HCT116 (cell line): ENCODE measurements around the gene TBC1D16. TPM values are rescaled to one million over a fixed set of nuclear protein-coding genes. Genes with fewer than 3 reads are reported as not detected.

ENCODE experiments used
- ATAC-seq: fragments of 200-7000 bp; cut with Tn5 transposase; 2 replicates; pipeline ENCODE4 v1.9.1; 2020; ENCODE audit warnings: mild to moderate bottlenecking, moderate library complexity
- BruUV-seq: library from RNA; stranded (reverse); fragments of 400-500 nt; replicated peaks from 2 replicates; lab custom pipeline; 2021; lab: Mats Ljungman, UMichigan
- CTCF ChIA-PET: fragments of 300-600 bp; sonication (Branson Sonifier 250); formaldehyde crosslinking; loops from one replicate; lab custom pipeline; 2021; ENCODE audit warnings: antibody characterized with exemption; lab: Charles Lee
- POLR2A ChIA-PET: fragments of 300-600, 350-600 bp; sonication (Branson Sonifier 250); formaldehyde crosslinking; loops from one replicate; lab custom pipeline; 2021; ENCODE audit warnings: antibody characterized with exemption; lab: Charles Lee
- RAD21 ChIA-PET, 2 experiments: fragments of 300-600 bp; sonication (Branson Sonifier 250); formaldehyde crosslinking; loops; one replicate each; lab custom pipeline; 2023; ENCODE audit warnings: low total read pairs in 2 of 2; ENCODE audit not compliant: uncharacterized antibody in 2 of 2, unreplicated experiment in 2 of 2, low non-redundant PET in 1 of 2; lab: Charles Lee
- DNase-seq: peaks from one replicate; pipeline ENCODE4 v3.0.0-alpha.2; 2010; ENCODE audit warnings: low read depth, low spot score
- H2AFZ ChIP-seq: fragments of 200-600 bp; shearing (Covaris generic), sonication (generic); 2 replicates; pipeline ENCODE4 v1.6.1; 2017; ENCODE audit warnings: low read depth, mixed run types, mixed read lengths, antibody characterized with exemption, low read length; ENCODE audit not compliant: poor library complexity, severe bottlenecking
- H3K27ac ChIP-seq: 2 replicates; pipeline ENCODE4 v1.5.1; 2012; ENCODE audit warnings: low read depth, low read length
- H3K27me3 ChIP-seq: fragments of 200-600 bp; sonication (generic); 2 replicates; pipeline ENCODE4 v1.6.1; 2016; ENCODE audit warnings: mixed run types, low read length, mixed read lengths; ENCODE audit not compliant: insufficient read depth
- H3K36me3 ChIP-seq, 2 experiments: fragments of 200-500 bp in 1 of 2; fragments of 200-600 bp in 1 of 2; sonication (Bioruptor generic) in 1 of 2; sonication (generic) in 1 of 2; 2 replicates each; pipeline versions ENCODE4 v1.5.1 to v1.6.1; 2014 to 2016; ENCODE audit warnings: low read length in 2 of 2, inconsistent platforms in 1 of 2, mixed read lengths in 1 of 2, mixed run types in 1 of 2; ENCODE audit not compliant: insufficient read depth in 2 of 2, control insufficient read depth in 1 of 2
- H3K4me1 ChIP-seq, 2 experiments: fragments of 200-600 bp in 1 of 2; sonication (generic) in 1 of 2; 2 replicates each; pipeline versions ENCODE4 v1.5.1 to v1.6.1; 2012 to 2017; ENCODE audit warnings: low read length in 2 of 2, inconsistent platforms in 1 of 2, mild to moderate bottlenecking in 1 of 2, mixed read lengths in 1 of 2, mixed run types in 1 of 2, moderate library complexity in 1 of 2; ENCODE audit not compliant: insufficient read depth in 2 of 2, control insufficient read depth in 1 of 2
- H3K4me2 ChIP-seq: fragments of 200-600 bp; sonication (generic); 2 replicates; pipeline ENCODE4 v1.6.1; 2017; ENCODE audit warnings: mixed run types, low read length, mixed read lengths
- H3K4me3 ChIP-seq, 2 experiments: fragments of 200-600 bp in 1 of 2; sonication (generic) in 1 of 2; replicated peaks in 1 of 2; 2 replicates each; pipeline ENCODE4 v1.5.1; 2011 to 2016; ENCODE audit warnings: low read length in 2 of 2, control low read depth in 1 of 2, low read depth in 1 of 2, mild to moderate bottlenecking in 1 of 2, mixed read lengths in 1 of 2, mixed run types in 1 of 2
- H3K79me2 ChIP-seq: fragments of 200-600 bp; sonication (generic); 2 replicates; pipeline ENCODE4 v1.6.1; 2017; ENCODE audit warnings: mild to moderate bottlenecking, mixed run types, low read length, moderate library complexity, mixed read lengths; ENCODE audit not compliant: insufficient read depth
- H3K9ac ChIP-seq: fragments of 200-600 bp; sonication (generic); 2 replicates; pipeline ENCODE4 v1.6.1; 2016; ENCODE audit warnings: low read length, mixed read lengths
- H3K9me2 ChIP-seq: fragments of 200-600 bp; sonication (generic), shearing (Covaris generic); 2 replicates; pipeline ENCODE4 v1.6.1; 2017; ENCODE audit warnings: mixed run types, mild to moderate bottlenecking, moderate library complexity; ENCODE audit not compliant: insufficient read depth
- H3K9me3 ChIP-seq, 2 experiments: fragments of 200-500 bp in 1 of 2; fragments of 200-600 bp in 1 of 2; sonication (Bioruptor generic) in 1 of 2; sonication (generic) in 1 of 2; 2 replicates each; pipeline ENCODE4 v1.6.1; 2014 to 2017; ENCODE audit warnings: low read length in 2 of 2, mixed read lengths in 2 of 2, inconsistent platforms in 1 of 2, low read depth in 1 of 2, mild to moderate bottlenecking in 1 of 2, mixed run types in 1 of 2, moderate library complexity in 1 of 2; ENCODE audit not compliant: control insufficient read depth in 1 of 2, insufficient read depth in 1 of 2
- H4K20me1 ChIP-seq: fragments of 200-600 bp; sonication (generic), shearing (Covaris generic); 2 replicates; pipeline ENCODE4 v1.6.1; 2017; ENCODE audit warnings: mixed run types, mild to moderate bottlenecking, moderate library complexity; ENCODE audit not compliant: insufficient read depth
- ELF1 ChIP-seq: IDR thresholded peaks from 2 replicates; pipeline ENCODE4 v1.6.1; 2012; ENCODE audit warnings: low read depth, borderline replicate concordance
- EZH2 ChIP-seq: fragments of 200-600 bp; sonication (generic); IDR thresholded peaks from 2 replicates; pipeline ENCODE4 v1.6.1; 2017; ENCODE audit warnings: antibody characterized with exemption, mixed run types
- EZH2phosphoT487 ChIP-seq: fragments of 200-600 bp; IDR thresholded peaks from 2 replicates; pipeline ENCODE4 v1.6.1; 2018; ENCODE audit warnings: antibody characterized with exemption, borderline replicate concordance
- FOSL1 ChIP-seq: IDR thresholded peaks from 2 replicates; pipeline ENCODE4 v1.6.1; 2012; ENCODE audit warnings: low read depth
- JUND ChIP-seq: IDR thresholded peaks from 2 replicates; pipeline ENCODE4 v1.6.1; 2012
- MAX ChIP-seq: IDR thresholded peaks from 2 replicates; pipeline ENCODE4 v1.6.1; 2012
- POLR2A ChIP-seq: IDR thresholded peaks from 2 replicates; pipeline ENCODE4 v1.7.0; 2011; ENCODE audit warnings: borderline replicate concordance; ENCODE audit not compliant: insufficient read depth, insufficient read length; ENCODE audit errors: extremely low read depth
- POLR2AphosphoS5 ChIP-seq: IDR thresholded peaks from 2 replicates; pipeline ENCODE4 v1.6.1; 2011; ENCODE audit warnings: mild to moderate bottlenecking, low read depth, low read length, moderate library complexity
- RAD21 ChIP-seq: IDR thresholded peaks from 2 replicates; pipeline ENCODE4 v1.6.1; 2012; ENCODE audit warnings: low read depth, mild to moderate bottlenecking
- REST ChIP-seq: IDR thresholded peaks from 2 replicates; pipeline ENCODE4 v1.6.1; 2012; ENCODE audit warnings: low read depth
- SIN3A ChIP-seq: IDR thresholded peaks from 2 replicates; pipeline ENCODE4 v1.6.1; 2012; ENCODE audit warnings: low read depth
- SP1 ChIP-seq: IDR thresholded peaks from 2 replicates; pipeline ENCODE4 v1.6.1; 2012; ENCODE audit warnings: low read depth
- SRF ChIP-seq: IDR thresholded peaks from 2 replicates; pipeline ENCODE4 v1.6.1; 2012; ENCODE audit warnings: low read depth
- YY1 ChIP-seq: IDR thresholded peaks from 2 replicates; pipeline ENCODE4 v1.6.1; 2011; ENCODE audit warnings: low read length, low read depth, moderate library complexity, mild to moderate bottlenecking; ENCODE audit not compliant: insufficient replicate concordance; ENCODE audit errors: extremely low read depth
- ZBTB33 ChIP-seq: IDR thresholded peaks from 2 replicates; pipeline ENCODE4 v1.6.1; 2011; ENCODE audit warnings: mild to moderate bottlenecking, low read length, moderate library complexity; ENCODE audit not compliant: insufficient replicate concordance; ENCODE audit errors: extremely low read depth
- ZNF274 ChIP-seq: fragments of 200-500 bp; sonication (Bioruptor generic); IDR thresholded peaks from 2 replicates; pipeline ENCODE4 v1.6.1; 2014; ENCODE audit warnings: mild to moderate bottlenecking, low read depth, low read length, inconsistent platforms
- intact Hi-C: fragments of 100-400 bp; cut with micrococcal nuclease; formaldehyde crosslinking; loops from 2 replicates; pipeline ENCODE4 v1.10.0; 2022
- total RNA-seq: library from RNA; stranded (reverse); gene quantifications from one replicate; pipeline ENCODE4 v1.2.1, GENCODE V29; 2021; ENCODE audit not compliant: unreplicated experiment

Gene TBC1D16
- total RNA-seq, 1 experiment from 2014 or later, result 31.1 TPM

GRCh38 chr17:79997011-79997660 is 38.5 kb downstream of the TBC1D16 start:
- H3K9me3 ChIP-seq, result no peaks in the 10 kb centered on the region
- RAD21 ChIA-PET, result no interaction called here
- intact Hi-C loops, result no loop called here
- H3K4me1 ChIP-seq, result peaks cover 0 to under 1% of the 10 kb centered on the region in 2 experiments; a peak in 1 of 4 replicates
- H3K79me2 ChIP-seq, result no peaks in the 10 kb centered on the region
- no peaks in the 10 kb centered on the region for H3K27me3 ChIP-seq
- no peak overlapping the region for H3K27ac ChIP-seq
- CTCF ChIA-PET, result interaction anchor here (0.9 to 2.9 kb wide), 4 partner anchors 9 to 189 kb away, joined by 3 to 16 read pairs (median 3); no protein-coding TSS in a partner anchor
- no peaks in the 10 kb centered on the region for H4K20me1 ChIP-seq
- no peak overlapping the region for H3K4me2 ChIP-seq
- no peaks in the 10 kb centered on the region for H3K36me3 ChIP-seq
- no TSS peak for BruUV-seq
- POLR2A ChIA-PET, result no interaction called here
- TF ChIP-seq ZBTB33, result no peak
- no peak for TF ChIP-seq SP1
- TF ChIP-seq EZH2phosphoT487, result no peak
- no peak for TF ChIP-seq REST
- no peak for TF ChIP-seq RAD21
- no peak for TF ChIP-seq FOSL1
- TF ChIP-seq MAX, result no peak
- no peak for TF ChIP-seq YY1
- TF ChIP-seq ZNF274, result no peak
- TF ChIP-seq ELF1, result no peak
- no peak for TF ChIP-seq EZH2
- TF ChIP-seq POLR2A, result no peak
- TF ChIP-seq JUND, result no peak
- no peak for TF ChIP-seq POLR2AphosphoS5
- no peak for TF ChIP-seq SRF
- TF ChIP-seq SIN3A, result no peak
- ATAC-seq (peak; percentile 23; the same call in 1 of the 2 replicates), DNase-seq (no peak)
- H3K9ac ChIP-seq, result no peak overlapping the region
- H2AFZ ChIP-seq, result no peak overlapping the region
- H3K4me3 ChIP-seq, result no peak overlapping the region
- H3K9me2 ChIP-seq, result no peaks in the 10 kb centered on the region
